HG03432 (cell line): ENCODE data around the gene PANX2.

Source experiments
- ATAC-seq: cut with Tn5 transposase; IDR thresholded peaks from one replicate; pipeline ENCODE4 v1.9.1; 2021; ENCODE audit warnings: mild to moderate bottlenecking, moderate library complexity; ENCODE audit not compliant: unreplicated experiment

Gene PANX2

GRCh38 chr22:50211147-50211546 is 40.6 kb downstream of the PANX2 start:
- no peak for ATAC-seq

GRCh38 chr22:50213263-50213662 is 42.7 kb downstream of the PANX2 start:
- no peak for ATAC-seq

GRCh38 chr22:50215297-50216054 is 44.9 kb downstream of the PANX2 start:
- no peak for ATAC-seq

GRCh38 chr22:50216055-50216683 is 45.6 kb downstream of the PANX2 start:
- ATAC-seq: no peak

GRCh38 chr22:50216684-50217520 is 46.4 kb downstream of the PANX2 start:
- no peak for ATAC-seq

GRCh38 chr22:50217543-50218152 is 47.1 kb downstream of the PANX2 start:
- no peak for ATAC-seq

- ATAC-seq: no peak
These were observed 47.8 kb downstream of the PANX2 start for GRCh38 chr22:50218153-50218995.

- no peak for ATAC-seq
These were observed 48.6 kb downstream of the PANX2 start for GRCh38 chr22:50218996-50219727.

GRCh38 chr22:50219800-50220602 is 49.5 kb downstream of the PANX2 start:
- ATAC-seq: no peak

- no peak for ATAC-seq
These were observed 50.3 kb downstream of the PANX2 start for GRCh38 chr22:50220603-50221409.

GRCh38 chr22:50221410-50222300 is 51.1 kb downstream of the PANX2 start:
- ATAC-seq: no peak

- no peak for ATAC-seq
These were observed 52.0 kb downstream of the PANX2 start for GRCh38 chr22:50222508-50222907.

- no peak for ATAC-seq
These were observed 53.5 kb downstream of the PANX2 start for GRCh38 chr22:50224071-50224470.

GRCh38 chr22:50225200-50225969 is 54.9 kb downstream of the PANX2 start:
- ATAC-seq: no peak

GRCh38 chr22:50226063-50226874 is 55.7 kb downstream of the PANX2 start:
- no peak for ATAC-seq

- no peak for ATAC-seq
These were observed 56.3 kb downstream of the PANX2 start for GRCh38 chr22:50226875-50227165.
